GM21723 (cell line): ENCODE measurements around the gene STMN3.
"Not testable (repeated sequence)": the region's sequence is repeated elsewhere in the genome, so short reads cannot be mapped to it uniquely, and the experiment has no call there.

ENCODE experiments used
- ATAC-seq: cut with Tn5 transposase; IDR thresholded peaks from one replicate; pipeline ENCODE4 v1.9.1; 2021; ENCODE audit warnings: mild to moderate bottlenecking, moderate library complexity; ENCODE audit not compliant: unreplicated experiment

Gene STMN3

DNA sequence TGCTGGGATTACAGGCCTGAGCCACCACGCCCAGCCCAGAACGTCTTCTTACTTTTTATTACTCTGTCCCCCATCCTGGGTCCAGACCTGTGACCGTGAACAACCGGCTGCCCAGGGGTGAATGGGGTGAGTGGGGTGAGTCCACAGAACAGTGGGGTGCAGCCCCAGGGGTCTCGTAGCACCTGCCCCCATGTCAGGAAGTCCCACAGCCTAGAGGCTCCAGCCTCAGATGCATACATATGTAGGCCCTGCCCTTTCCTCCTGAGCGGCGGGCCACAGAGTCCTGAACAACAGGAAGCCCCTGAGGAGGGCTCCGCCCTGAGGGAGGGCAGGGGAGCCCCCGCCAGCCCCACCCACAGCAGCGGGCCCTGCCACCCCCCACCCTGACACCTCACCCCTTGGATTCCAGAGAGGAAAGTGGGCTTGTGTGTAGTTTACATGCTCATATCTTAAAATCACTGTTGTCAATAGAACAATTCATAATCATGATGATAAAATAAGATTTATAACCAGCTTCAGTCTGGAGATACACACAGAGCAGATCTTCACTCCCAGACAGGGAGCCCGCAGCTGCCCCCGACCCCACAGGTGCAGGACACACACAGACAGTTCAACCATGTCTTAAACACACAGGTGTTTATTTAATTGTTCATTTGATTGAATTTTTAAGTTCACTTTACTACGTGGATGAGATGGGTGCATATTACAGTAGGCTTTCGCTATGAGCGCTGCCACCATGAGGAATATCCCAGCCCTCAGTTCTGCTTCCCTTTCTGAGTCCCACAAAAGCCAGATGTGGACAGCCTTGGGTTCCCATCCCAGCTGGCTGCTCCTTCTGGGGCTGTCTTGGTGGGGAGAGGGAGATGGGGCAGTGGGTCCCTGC, 13.9 kb downstream of the STMN3 start:
- ATAC-seq = no peak

DNA sequence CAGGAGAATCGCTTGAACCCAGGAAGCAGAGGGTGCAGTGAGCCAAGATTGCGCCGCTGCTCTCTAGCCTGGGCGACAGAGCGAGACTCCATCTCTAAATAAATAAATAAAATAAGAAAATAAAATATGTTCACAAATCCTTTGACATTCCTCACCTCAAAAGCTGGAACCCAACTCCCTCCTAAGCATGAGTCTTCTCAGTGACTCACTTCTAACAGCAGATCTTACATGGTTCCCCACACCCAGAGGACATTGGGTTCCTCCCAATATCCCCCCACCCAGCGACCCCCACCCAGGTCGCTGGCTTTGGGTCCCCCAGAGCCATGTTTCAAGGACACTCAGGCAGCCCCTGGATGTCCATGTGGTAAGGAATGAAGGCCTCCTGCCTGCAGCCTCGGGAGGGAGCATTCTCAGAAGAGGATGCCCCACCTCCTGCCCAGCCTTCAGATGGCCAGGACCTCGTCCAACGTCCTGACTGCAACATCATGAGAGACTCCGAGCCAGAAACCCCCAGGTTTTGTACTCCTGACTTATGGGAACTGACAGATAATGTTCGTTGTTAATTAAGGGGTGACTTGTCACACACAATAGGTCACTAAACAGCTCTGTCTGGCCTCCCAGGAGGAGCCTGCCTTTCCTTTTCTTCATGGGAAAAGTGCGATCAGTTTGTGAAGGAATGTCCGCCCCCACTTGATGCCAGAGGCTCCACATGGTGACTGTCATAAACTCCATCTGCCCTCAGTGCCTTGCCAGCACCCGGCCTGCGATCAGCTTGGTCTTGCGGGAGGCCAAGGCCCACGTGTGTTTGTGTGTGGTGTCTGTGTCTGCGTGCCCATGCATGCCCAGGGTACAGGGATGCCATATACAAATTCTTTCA, 16.2 kb downstream of the STMN3 start:
- ATAC-seq = no peak

DNA sequence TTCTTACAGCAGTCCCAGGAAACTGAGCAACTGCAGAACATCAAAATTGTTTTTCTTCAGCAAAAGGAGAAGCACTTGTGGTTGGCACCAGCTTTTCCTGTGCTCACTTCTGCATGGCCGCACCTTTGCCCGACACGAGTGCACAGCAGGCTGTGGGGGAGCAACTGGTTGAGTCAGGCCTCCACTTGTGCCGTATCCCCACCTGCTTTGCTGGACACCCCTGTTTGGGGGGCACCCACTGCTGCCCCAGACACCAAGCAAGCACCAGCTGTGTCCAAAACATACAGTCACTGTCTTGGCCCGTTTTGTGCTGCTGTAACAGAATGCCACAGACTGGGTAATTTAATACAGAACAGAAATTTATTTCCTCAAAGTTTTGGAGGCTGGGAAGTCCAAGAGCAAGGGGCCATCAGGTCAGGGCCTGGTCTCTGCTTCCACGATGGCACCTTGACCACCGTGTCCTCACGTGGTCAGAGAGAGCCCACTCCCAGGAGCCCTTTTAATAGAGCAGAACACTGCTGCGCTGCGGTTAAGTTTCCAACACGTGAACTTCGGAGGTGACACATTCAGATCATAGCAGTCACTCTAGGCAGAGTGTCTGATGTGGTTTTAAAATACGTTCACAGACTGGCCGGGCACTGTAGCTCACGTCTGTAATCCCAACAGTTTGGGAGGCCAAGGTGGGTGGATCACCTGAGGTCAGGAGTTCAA, 17.6 kb downstream of the STMN3 start:
- ATAC-seq = peak; percentile 51

DNA sequence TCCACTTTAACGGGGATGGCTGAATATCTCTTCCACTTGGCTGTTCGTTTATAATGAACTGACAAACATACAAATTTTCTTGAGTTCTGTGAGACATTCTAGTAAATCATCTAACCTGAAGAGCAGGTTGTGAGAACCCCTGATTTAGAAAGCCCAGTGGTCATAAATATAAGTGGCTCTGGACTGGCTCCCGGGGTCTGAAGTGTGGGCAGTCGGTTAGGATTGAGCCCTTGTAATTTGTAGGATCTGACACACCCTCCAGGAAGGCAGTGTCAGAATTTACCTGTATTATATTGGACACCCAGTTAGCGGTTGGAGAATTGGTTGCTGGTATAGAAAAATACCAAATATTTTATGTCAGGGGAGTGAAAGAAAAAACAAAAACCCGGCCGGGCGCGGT, 19.5 kb downstream of the STMN3 start:
- ATAC-seq = no peak

DNA sequence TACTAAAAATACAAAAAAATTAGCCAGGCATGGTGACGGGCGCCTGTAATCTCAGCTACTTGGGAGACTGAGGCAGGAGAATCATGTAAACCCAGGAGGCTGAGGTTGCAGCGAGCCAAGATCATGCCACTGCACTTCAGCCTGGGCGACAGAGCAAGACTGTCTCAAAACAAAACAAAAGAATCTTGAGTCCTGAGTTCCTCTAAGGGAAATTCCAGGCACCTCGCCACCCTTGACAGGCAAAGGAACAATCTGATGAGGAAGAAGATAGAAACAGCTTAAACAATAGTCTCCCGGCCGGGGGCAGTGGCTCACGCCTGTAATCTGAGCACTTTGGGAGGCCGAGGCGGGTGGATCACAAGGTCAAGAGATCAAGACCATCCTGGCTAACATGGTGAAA, 21.8 kb downstream of the STMN3 start:
- not testable (repeated sequence) for ATAC-seq

DNA sequence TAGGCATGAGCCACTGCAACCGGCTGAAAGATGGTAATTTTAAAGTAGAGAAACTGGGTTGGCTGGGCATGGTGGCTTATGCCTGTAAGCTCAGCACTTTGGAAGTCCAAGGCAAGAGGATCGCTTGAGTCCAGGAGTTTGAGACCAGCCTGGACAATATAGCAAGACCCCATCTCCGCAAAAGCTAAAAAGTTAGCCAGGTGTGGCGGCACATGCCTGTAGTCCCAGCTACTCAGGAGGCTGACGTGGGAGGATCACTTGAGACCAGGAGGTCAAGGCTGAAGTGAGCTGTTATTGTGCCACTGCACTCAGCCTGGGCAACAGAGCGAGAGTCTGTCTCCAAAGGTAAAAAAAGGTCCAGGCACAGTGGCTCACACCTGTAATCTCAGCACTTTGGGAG, 22.3 kb downstream of the STMN3 start:
- ATAC-seq = not testable (repeated sequence)

DNA sequence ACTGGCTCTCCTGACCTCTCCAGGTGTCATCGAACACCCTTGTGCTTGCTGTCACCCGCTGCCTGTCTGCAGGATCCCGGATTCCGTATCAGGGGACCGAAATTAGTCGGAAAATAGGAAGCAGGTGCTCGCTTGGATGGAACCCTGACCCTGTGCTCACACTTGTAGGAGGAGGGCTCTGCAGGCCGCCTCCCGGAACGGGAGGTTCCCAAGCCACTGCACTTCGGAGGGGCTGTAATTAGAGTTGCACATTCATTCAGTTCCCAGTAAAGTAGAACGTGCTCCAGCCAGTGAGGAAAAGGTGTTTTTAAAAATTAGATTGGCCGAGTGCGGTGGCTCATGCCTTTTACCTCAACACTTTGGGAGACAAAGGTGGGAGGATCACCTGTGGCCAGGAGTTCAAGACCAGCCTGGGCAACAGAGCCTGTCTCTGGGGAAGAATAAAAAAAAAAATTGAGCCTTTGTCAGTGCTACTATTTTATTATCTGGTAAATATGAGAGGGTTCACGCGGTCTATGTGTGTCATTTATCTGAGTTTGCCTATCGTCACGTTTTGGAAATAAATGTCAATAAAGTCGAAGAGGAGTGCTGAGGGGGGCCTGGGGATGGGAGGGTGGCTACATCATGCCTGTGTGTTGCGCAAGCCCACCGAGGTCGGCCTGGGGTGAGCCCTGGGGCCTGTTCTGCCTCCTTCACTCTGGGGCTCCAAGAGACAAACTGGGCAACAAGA, 24.8 kb downstream of the STMN3 start:
- no peak for ATAC-seq

DNA sequence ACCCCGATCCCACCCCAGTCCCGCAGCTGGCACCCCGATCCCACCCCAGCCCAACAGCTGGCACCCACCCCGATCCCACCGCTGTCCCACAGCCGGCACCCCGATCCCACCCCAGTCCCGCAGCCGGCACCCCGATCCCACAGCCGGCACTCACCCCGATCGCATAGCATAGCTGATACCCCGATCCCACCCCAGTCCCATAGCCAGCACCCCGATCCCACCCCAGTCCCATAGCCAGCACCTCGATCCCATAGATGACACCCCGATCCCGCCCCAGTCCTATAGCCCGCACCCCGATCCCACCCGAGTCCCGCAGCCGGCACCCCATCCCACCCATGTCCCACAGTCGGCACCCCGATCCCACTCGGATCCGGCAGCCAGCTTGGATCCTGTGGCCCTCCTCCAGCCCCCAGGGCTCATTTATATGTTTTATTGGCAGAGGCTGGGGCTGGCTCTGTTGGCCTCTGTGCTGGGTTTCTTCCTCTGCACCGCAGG, 25.4 kb downstream of the STMN3 start:
- no peak for ATAC-seq

DNA sequence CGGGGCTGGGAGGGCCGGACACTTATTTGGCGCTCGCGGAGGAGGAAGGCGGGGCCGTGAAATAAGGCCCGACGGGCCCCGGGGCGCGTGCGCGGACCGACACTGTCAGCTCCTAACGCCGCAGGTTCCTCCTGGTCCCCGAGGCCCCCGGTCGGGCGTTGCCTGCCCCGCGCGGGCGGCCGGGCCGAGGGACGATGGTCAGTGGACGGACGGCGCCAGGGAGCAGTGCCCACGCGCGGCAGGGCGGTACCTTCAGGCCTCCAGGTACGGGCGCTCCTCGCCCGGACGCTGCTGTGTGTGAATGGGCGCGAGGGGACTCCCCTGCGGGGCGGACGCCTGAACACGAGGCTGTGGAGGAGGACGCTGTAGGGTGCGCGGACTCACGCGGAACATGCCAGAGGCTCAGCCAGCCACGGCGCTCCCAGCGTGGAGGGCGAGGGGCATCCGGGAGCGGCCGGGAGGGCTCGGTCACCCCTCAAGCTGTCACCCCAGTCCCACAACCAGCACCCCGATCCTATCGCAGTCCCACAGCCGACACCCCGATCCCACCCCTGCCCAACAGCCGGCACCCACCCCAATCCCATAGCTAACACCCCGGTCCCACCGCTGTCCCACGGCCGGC, 26.0 kb downstream of the STMN3 start:
- peak; percentile 75 for ATAC-seq

DNA sequence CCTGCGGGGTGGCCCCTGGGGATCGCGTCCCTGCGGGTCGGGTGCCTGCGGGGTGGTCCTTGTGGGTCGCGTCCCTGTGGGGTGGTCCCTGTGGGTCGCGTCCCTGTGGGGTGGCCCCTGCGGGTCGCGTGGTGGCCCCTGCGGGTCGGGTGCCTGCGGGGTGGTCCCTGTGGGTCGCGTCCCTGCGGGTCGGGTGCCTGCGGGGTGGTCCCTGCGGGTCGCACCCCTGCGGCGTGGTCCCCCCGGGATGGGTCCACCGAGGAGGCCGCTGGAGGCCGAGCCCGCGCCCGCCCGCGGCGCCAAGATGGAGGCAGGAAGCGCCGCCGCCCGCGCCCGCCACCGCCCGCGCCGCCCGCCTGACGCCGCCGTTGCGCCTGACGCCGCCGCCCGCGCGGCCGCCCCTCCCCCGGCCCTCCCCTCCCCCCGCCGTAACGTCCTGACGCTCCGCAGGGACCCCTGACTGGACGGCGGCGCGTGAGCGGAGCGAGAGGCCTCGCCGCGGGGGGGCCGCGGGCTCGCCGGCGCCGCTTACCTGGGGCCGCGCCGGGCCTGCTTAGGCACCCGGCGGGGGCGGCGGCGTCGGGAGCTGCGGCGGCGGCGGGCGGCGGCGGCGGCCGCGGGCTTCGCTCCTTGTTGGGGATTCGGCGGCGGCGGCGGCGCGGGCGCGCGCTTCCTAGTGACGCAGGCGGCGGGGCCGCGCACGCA, 26.6 kb downstream of the STMN3 start, which contains the start of gene GMEB2:
Gene GMEB2, minus strand, starts transcription at position 678 of the 705 bp plus-strand sequence. CDS start 7,704 bp downstream, outside the sequence.
- ATAC-seq = peak; percentile 43

DNA sequence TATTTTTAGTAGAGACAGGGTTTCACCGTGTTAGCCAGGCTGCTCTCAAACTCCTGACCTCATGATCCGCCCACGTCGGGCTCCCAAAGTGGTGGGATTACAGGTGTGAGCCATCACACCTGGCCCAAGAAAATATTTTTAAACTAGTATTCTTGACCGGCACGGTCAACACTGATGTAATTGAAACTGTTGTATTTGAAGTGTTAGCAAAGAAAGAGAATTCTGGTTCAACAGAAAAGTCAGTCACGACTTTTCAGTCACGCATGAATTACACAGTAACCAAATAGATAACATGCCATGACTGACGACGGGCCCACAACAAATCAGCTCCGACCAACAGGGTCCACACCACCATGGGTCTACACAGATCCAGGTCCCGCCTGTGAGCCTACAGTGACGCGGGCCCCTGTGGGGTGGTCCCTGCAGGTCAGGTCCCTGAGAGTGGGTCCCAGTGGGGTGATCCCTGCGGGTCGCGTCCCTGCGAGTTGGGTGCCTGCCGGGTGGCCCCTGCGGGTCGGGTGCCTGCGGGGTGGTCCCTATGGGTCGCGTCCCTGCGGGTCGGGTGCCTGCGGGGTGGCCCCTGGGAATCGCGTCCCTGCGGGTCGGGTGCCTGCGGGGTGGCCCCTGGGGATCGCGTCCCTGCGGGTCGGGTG, 27.3 kb downstream of the STMN3 start:
- ATAC-seq = no peak

DNA sequence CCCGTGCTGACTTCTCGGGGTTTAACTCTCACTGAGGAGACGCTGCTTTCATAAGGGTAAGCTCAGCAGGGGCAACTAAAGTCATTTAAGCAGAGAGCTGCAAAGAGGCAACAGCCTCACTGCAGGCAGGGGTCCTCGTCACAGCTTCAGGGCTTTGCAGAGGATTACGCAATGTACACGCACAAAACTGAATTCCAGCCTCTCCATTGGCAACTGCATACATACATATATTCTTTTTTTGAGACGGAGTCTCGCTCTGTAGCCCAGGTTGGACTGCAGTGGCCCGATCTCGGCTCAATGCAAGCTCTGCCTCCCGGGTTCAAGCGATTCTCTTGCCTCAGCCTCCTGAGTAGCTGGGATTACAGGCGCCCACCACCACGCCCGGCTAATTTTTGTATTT, 28.7 kb downstream of the STMN3 start:
- no peak for ATAC-seq

DNA sequence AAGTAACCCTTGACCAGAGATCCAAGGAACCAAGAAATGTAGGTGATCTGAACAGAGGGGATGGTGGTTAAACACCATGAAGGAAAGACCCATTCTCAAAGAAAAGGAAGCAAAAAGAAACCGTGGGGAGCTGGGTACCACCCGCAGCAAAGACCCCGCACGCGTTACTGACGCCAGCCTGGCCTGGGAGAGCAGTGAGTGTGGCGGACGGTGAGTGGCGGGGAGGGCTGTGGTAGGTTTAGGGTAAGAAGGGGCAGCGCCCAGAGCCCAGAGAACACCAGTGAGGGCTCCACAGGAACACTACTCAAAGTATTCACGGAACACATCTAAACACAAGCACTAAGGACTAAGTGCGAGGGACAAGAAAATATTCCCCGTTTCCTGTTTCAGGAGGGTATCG, 30.5 kb downstream of the STMN3 start:
- ATAC-seq = no peak

DNA sequence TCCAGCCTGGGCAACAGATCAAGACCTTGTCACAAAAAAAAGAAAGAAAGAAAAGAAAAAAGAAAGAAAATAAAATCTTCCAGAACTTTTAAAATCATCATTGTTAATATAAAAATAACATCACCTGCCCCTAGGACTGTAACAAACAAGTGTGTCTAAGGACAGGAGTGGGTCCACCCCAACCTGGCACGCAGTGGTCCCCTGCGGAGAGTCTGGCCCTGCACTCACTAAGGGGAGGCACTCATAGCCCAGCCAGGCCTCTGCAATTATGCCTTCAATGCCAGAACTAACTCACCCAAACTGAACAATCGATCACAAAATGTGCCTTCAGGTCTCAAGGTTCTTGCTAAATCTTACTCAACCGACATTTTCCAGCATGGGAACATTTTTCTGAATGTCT, 31.1 kb downstream of the STMN3 start:
- no peak for ATAC-seq

DNA sequence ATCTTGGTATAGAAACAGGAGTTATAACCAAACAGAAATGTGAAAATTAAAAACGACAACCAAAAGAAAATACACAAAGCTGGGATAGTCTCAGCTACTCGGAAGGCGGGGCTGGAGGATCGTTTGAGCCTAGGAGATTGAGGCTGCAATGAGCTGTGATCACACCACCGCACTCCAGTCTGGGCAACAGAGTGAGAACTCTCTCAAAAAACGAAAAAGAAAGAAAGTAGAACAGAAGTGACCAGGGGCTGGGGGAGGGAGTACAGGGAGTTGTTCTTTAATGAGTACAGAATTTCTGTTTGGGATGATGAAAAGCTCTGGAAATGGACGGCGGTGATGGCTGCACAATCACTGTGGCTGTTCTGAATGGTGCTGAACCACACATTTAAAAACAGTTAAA, 32.2 kb downstream of the STMN3 start:
- ATAC-seq = no peak

DNA sequence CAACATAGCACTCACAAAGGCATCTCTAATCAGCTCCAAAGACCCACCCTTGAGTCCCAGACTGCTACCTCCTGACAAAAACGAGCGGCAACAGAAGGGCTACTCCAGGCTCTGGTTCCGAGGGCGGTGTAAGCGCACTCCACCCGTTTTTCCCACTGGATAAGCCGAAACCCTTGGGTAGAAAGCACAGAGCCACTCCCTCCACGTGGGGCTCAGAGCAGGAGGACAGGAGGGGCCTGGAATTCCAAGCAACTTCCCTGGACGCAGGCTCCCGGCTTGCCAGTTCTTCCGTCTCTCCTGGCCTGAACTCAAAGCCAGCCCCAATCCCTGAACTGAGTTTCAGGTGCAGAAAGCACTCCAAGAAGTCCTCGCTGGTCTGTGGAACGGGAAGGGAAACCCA, 33.7 kb downstream of the STMN3 start:
- no peak for ATAC-seq

DNA sequence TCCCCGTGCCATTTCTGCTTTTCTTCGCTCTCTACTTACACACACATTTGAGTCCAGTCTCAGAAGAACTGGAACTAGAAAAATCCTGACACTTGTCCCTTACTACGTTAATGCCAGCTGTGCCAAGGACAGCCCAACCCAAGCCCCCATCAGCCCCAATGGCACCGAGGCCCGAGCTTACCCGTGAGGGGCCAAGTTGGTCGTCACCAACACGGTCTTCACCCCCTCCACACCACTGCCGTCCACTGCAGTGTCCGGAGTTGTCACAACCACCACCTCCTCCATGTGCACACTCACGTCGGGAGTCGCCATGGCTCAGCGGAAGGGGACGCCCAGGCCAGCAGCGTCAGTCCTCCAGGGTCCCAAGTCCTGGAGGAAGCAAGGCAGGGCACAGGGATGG, 34.1 kb downstream of the STMN3 start:
- no peak for ATAC-seq

DNA sequence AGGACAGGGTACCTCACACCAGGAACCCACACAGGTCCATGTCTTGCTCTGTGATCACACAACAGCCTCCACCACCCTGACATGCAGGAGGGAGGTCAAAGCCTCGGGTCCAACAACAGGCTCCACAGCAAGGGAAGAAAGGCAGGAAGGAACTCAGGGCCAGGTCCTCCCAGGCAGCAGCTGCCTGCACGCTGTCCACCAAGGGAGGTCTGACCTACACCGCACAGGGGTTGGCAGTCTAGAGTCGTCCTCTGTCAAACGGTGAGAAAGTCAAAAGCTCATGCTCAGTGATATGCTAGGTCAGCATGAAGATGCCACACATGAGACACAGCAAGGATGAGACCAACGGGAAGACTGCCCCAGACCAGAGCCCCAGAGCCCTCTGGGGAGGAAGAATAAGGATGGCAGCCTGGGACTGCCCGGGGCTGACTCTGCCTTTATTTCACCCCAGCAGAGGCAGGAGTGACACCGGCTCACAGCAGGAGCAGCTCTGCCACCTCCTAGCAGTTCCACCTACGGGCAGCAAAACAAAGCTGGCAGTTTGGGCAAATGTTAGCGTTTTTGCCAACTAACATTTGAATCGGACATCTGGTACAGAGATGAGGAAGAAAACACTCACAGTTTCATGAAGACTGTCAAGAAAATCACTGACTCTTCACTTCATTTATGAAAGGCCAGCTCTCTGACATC, 34.8 kb downstream of the STMN3 start:
- ATAC-seq = no peak
